Activated T-cell treated with anti-CD3 and anti-CD28 coated beads, Interleukin-2, amount 50 U/mL, for 48 hours (primary cell): ENCODE data around the gene HLA-DMB.
A peak's percentile ranks its signal among the peaks of the same experiment; 100 is the strongest.
"Not testable (repeated sequence)": the region's sequence is repeated elsewhere in the genome, so short reads cannot be mapped to it uniquely, and the experiment has no call there.

Source experiments
- DNase-seq, 2 experiments: peaks; one replicate each; pipeline ENCODE4 v3.0.0-alpha.2; 2020

HLA-DMB gene

DNA sequence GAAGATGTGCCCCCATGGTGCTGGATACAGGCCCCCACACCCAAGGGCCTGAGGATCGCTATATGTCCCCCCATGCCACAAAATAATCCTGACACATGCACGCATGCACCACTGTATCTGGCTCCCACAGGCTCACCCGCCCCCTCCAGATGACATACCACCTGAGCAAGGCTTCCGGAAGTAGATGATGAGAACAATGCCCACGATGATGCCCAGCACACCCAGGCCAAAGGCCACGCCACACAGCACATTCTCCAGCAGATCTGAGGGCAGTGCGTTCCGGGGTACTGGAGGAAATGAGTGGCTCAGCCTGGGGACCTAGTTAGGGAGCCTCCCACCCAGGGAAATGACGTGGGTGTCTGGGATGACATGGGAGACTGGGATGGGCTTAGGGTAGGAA lies 8.3 kb upstream of the HLA-DMB start:
- DNase-seq, result no peak

- no peak for DNase-seq
Observed at GRCh38 chr6:32947552-32948465, 7.0 kb upstream of the HLA-DMB start.

DNA sequence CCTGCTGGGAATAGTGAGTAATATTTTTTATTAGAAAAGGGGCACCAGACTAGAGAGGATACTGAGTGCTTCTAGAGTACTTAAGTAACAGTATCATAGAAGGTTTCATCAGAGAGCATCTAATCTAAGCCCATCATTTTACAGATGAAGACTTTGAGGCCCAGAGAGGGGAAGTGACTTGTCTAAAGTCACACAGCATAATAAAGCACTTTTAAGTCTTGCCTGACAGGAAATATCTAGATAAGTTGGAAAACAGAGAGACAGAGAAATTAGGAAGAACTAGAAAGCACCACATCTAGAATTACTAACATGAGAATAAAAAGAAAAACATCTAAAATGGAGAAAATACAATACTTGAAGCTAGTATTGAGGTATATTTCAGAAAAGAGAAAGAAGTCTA lies 6.1 kb upstream of the HLA-DMB start:
- no peak for DNase-seq

DNA sequence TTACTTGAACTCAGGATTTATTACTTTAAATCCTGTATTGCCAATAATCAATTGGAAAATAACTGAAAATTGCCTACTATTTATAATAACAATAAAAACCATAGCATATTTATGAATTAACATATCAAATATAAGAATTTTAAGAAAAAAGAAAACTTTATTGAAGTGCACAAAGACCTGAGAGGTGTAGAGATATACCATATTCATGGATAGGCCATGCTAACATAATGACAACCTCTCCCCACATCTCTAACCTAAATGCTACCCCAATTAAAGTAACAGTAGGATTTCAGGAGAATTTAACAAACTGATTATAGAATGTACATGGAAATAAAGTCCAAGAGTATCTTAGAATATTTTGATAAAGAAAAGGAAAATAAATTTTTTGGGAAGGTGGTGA lies 5.1 kb upstream of the HLA-DMB start:
- DNase-seq, result no peak

DNA sequence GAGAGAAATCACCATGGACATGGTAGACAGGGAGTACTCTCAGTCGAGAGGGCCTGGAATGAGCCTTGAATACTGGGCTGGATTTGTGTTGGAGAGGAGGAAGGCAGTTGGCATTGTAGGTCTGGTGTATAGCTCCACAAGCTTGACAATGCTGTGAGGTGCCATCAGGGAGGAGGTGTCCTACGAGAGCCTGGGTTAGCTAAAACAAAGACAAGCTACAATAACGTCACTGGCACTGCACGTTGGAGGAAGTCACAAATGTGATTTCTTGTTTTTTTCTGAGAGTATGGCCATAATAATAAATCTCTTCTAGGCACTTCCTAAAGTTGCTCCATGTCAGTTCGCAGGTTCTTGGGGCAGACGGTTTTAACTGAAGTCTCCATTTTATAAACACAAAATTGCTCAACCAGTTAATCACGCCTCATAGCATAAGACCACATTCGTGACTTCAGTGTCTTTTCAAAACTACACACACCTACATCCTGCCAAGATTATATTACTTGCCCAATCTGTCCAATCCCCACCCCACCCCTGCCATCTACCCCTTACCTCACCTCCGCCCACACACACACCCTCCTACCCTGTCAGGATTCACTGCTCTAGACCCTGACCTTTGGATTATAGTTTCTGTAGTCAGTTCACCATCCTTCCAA lies 4.4 kb upstream of the HLA-DMB start:
- peak in 1 of 2 experiments; percentile 55 for DNase-seq

- DNase-seq, result peak; percentile 49 to 57
Observed at GRCh38 chr6:32943864-32944649, 3.2 kb upstream of the HLA-DMB start.

DNA sequence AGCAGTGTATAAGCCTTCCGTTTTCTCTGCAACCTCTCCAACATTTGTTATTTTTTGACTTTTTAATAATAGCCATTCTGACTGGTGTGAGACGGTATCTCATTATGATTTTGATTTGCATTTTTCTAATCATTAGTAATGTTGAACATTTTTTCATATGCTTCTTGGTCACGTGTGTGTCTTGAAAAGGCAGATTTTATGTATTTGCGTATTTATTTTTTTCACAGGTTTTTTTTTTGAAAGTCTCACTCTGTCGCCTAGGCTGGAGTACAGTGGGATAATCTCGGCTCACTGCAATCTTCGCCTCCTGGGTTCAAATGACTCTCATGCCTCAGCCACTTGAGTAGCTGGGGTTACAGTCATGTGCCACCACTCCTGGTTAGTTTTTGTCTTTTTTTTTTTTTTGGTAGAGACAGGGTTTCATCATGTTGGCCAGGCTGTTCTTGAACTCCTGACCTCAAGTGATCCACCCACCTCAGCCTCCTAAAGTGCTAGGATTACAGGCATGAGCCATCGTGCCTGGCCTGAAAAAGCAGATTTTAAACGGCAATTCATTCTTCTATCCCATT lies 1.8 kb upstream of the HLA-DMB start:
- not testable (repeated sequence) for DNase-seq

GRCh38 chr6:32941214-32941768 lies 463 bp upstream of the HLA-DMB start:
- DNase-seq, result peak; percentile 49 to 61

- DNase-seq, result no peak
Observed at GRCh38 chr6:32938494-32938893, 2.3 kb downstream of the HLA-DMB start.

DNA sequence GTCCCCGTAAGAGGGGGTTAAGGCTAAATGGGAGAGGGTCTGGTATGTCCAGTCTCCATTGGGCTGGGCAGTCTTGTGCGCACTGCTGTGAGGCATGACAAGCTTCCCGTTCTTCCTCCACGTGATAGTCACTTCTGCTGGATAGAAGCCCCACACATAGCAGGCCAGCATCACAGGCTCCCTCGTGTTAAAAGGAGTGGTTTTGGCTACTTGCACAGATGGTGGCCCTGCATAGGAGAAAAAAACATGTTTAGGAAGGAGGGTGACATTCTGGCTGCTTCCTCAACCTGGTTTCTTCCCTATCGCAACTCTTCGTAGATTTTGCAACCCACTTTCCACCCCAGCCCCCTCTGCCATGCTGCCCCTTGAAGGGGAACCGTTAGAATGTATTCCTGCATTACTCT lies 3.6 kb downstream of the HLA-DMB start:
- DNase-seq, result no peak

DNA sequence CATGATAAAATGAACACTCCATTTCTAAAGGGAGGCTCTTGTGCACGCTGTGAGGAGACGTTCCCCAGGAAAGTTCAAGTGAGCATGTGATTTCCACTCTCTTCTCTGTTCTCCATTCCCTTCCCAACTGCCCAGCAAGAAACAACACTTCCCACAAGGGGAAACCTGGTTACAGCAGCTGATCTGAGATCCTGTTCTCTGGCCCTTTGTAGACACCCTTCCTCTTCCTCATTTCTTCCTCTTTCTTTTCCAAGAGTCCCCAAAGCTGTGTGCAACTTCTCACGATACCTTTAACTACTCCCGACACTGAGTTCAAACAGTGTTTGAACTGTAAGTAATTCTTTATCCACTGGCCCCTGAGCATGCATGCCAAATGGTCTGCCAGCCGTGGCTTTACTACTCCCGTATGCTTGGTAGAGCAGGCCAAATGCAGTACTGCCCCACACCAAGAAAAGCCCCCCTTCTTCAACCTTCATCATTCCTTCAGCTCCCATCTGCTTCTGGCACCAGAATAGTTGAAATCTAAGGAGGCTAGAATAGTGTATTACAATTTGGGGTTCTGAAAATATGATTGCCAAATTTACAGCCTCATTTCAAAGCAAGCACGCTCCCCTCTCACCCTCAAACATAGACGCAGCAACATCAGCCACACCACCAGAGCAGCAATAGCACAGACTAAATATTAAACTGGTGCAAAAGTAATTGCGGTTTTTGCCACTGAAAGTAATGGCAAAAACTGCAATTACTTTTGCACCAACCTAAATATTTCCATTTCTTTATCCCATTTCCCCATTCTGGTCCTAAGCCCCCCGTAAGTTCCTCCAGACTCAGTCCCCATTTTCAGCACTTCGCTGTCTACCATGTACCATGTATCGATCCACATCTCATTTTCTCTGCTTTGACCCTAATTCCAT lies 4.3 kb downstream of the HLA-DMB start:
- DNase-seq, result no peak

GRCh38 chr6:32935551-32936238 lies 5.1 kb downstream of the HLA-DMB start:
- no peak for DNase-seq

GRCh38 chr6:32933661-32934085 lies 7.2 kb downstream of the HLA-DMB start:
- peak; percentile 84 to 88 for DNase-seq

DNA sequence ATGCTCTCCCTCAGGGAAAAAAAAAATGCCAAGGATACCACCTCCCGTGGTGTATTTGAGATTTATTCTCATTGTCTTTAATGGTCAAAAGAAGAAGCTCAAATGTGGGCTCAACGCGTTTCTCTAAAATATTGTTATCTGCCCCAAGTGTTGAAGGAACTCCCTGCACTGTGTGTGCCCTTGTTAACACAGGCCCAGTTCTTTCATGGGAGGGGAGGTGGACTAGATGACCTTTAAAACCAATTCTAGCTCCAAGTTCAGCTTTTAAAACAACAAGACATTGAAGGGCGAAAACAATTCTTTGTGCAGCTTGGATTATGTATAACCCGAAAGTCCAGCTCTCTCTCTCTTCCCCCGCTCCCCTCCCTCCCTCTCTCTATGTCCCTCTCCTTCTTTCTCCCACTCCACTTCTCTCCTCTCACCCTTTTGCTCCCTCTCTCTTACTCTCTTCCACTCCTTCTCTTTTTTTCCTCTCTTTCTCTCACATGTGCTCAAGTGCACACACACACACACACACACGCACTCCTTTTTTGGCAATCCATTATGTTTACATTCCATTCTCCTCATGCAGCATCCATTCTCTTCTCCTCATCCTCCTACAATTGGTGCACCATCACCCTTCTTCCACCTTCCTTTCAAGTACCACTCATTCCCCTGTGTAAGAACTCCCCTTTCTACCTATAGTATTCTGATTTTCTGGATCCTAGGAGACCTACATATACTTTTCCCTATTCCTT lies 8.5 kb downstream of the HLA-DMB start:
- DNase-seq, result no peak

DNA sequence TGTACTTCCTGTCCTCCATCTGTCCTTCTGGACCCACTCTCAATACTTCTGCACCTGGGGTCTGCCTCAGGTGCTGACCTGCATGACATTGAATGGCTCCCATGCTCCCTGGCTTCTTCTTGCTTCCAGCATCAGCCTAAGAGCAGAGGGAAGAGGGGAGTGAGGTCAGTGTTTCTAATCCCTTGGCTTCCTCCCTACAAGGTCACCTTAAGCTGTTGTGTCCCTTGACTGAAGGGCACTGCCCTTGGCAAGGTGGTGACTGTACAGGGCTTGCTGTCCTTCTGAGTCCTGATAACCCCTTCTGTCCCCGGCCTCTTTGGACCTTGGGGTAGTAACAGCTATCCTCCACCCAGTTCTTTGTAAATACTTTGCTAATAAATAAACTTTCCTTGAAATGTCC lies 9.6 kb downstream of the HLA-DMB start:
- no peak for DNase-seq

DNA sequence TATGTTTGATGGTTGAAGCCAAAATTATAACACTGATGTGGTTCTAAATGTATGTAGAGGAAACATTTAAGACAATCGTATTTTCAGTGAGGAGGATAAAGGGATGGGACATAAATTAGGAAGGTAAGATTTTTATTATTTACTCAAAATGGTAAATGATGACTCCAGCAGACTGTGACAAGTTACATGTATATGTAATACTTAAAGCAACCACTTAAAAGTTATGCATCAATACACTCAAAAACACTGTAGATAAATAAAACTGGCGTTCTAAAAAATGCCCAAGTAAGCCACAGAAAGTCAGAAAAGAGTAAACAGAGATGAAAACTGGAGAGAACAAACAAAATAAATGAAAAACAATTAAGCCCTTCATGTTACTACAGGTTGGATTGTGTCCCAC lies 18.7 kb downstream of the HLA-DMB start:
- no peak for DNase-seq

DNA sequence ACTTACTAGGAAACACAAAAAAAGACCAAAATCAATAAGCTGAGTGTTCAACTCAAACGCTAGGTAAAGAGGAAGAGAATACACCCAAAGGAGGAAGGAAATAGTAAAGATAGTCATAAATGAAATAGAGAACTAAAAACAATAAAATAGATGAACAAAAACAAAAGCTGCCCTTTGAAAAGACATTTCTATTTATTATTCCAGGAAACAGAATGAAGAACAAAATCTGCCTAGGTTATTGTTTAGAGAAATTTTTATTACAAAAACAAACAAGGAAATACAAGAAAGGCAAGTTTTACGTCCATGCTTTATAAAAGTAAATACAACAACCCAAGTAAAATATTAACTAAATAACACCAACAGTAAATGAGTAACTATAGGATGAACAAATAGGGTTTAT lies 20.1 kb downstream of the HLA-DMB start:
- no peak for DNase-seq

- DNase-seq, result no peak
Observed at GRCh38 chr6:32912951-32913350, 27.9 kb downstream of the HLA-DMB start.

DNA sequence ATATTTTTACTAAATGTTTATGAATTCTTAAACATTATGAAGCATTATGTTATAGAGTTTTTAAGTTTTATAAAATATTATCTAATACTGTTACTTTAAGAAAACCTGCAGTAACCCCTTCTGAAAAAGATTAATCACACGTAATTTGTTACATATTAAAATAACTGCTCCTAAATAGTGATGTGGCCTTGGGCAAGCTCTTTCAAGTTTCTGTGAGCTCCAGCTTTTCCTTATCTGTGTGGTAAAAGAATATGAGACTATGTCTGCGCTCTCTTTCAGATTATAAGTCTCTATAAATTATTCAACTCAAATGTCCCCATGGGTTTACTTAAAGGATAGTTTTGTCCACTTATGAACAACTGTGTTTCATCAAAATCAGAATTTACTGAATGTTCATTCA lies 31.9 kb downstream of the HLA-DMB start:
- DNase-seq, result no peak

DNA sequence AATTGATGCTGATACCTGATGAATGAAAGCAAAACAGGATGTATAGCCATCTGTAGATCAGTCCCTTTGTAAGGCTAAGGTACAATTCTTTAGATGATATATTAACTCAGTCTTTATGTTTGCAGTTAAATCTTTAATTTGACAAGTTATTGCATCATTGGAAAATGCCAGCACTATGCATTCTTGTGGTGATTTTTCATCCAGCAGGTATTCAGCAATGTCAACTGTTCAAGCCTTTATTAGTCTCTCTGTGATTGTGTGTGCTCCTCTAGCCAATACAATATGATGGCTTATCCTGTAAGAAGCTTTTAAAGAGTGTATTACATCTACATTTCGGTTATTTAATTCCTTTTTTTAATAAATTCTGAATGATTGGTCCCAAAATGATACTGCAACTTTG lies 34.3 kb downstream of the HLA-DMB start:
- DNase-seq, result no peak
